Measurements from ENCODE around the gene DMXL2. TPM values are rescaled to one million over a fixed set of nuclear protein-coding genes. Genes with fewer than 3 reads are reported as not detected.

The DMXL2 gene
- total RNA-seq, 1 experiment from 2014 or later, result 10.9 TPM

DNA sequence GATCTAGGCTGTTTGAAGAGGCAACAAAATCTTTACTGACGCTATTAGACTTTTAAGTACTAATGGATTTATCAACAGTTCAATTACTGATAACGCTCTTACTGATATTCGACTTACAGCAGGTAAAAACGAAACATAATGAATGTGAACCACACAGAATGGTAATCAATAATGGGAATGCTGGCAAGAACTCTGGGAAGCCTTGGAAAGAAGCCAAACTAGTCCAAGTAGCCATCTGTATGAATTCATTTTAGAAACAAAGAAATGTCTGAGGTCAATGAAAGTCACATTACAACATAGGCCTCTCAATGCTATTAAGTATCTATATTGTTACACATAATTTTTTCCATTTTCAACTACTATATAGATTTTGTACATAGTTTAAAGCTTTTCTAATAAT, 130.0 kb downstream of the DMXL2 start:
- H3K9me3 ChIP-seq (ENCODE audit: low read length), result no peaks in the 10 kb centered on the region
- no peaks in the 10 kb centered on the region for H3K27me3 ChIP-seq (ENCODE audit: low read length)
- H3F3A ChIP-seq (ENCODE audit: low read length, unreplicated experiment), result no peaks in the 10 kb centered on the region
- intact Hi-C loops (cut with micrococcal nuclease), result no loop called here
- H4K20me1 ChIP-seq (ENCODE audit: low read length), result no peaks in the 10 kb centered on the region
- BruUV-seq (replicated peaks), result no TSS peak
- H3K4me2 ChIP-seq (ENCODE audit: low read length), result no peak overlapping the region
- H3K79me2 ChIP-seq (ENCODE audit: low read length), result no peaks in the 10 kb centered on the region
- no peaks in the 10 kb centered on the region for H3K9me2 ChIP-seq (replicated peaks; ENCODE audit: low read length)
- no peak overlapping the region for H3K27ac ChIP-seq (ENCODE audit: low read length)
- no peak overlapping the region for H3K4me3 ChIP-seq (ENCODE audit: low read length)
- H3K9ac ChIP-seq (ENCODE audit: low read length), result no peak overlapping the region
- H2AFZ ChIP-seq (ENCODE audit: low read length), result no peak overlapping the region
- peaks cover 4% of the 10 kb centered on the region; the same call in 1 of the 2 replicates for H3K36me3 ChIP-seq (ENCODE audit: low read depth, low read length)
- ChIA-PET POLR2A (ENCODE audit: unreplicated experiment) (no interaction called here), CTCF (no interaction called here)
- H3K4me1 ChIP-seq (ENCODE audit: insufficient read depth, low read length), result peaks cover 19% of the 10 kb centered on the region
- TF ChIP-seq EZH2 (IDR thresholded peaks at IDR 0.05; ENCODE audit: low read length, unreplicated experiment), result no peak
- no peak for TF ChIP-seq EZH2phosphoT487 (IDR thresholded peaks at IDR 0.05; ENCODE audit: borderline replicate concordance, low read length)
- no peak for TF ChIP-seq CTCF (conservative IDR thresholded peaks at IDR 0.05; ENCODE audit: low read depth, low read length)
- ATAC-seq, result no peak
- no peak for DNase-seq

GRCh38 chr15:51491941-51492340, 130.6 kb downstream of the DMXL2 start:
- no peak for TF ChIP-seq EZH2phosphoT487 (IDR thresholded peaks at IDR 0.05; ENCODE audit: borderline replicate concordance, low read length)
- no peak for TF ChIP-seq EZH2 (IDR thresholded peaks at IDR 0.05; ENCODE audit: low read length, unreplicated experiment)
- no peak for TF ChIP-seq CTCF (conservative IDR thresholded peaks at IDR 0.05; ENCODE audit: low read depth, low read length)
- no peaks in the 10 kb centered on the region for H3K27me3 ChIP-seq (ENCODE audit: low read length)
- H4K20me1 ChIP-seq (ENCODE audit: low read length), result no peaks in the 10 kb centered on the region
- H3K4me2 ChIP-seq (ENCODE audit: low read length), result no peak overlapping the region
- H3K36me3 ChIP-seq (ENCODE audit: low read depth, low read length), result peaks cover 4% of the 10 kb centered on the region; the same call in 1 of the 2 replicates
- DNase-seq, result no peak
- no peaks in the 10 kb centered on the region for H3K9me2 ChIP-seq (replicated peaks; ENCODE audit: low read length)
- H3K4me1 ChIP-seq (ENCODE audit: insufficient read depth, low read length), result peaks cover 19% of the 10 kb centered on the region
- ATAC-seq, result no peak
- intact Hi-C loops (cut with micrococcal nuclease), result no loop called here
- ChIA-PET CTCF (no interaction called here), POLR2A (ENCODE audit: unreplicated experiment) (no interaction called here)
- H3K9me3 ChIP-seq (ENCODE audit: low read length), result no peaks in the 10 kb centered on the region
- no TSS peak for BruUV-seq (replicated peaks)
- no peak overlapping the region for H3K4me3 ChIP-seq (ENCODE audit: low read length)
- no peak overlapping the region for H3K9ac ChIP-seq (ENCODE audit: low read length)
- H3F3A ChIP-seq (ENCODE audit: low read length, unreplicated experiment), result no peaks in the 10 kb centered on the region
- no peak overlapping the region for H3K27ac ChIP-seq (ENCODE audit: low read length)
- no peaks in the 10 kb centered on the region for H3K79me2 ChIP-seq (ENCODE audit: low read length)
- H2AFZ ChIP-seq (ENCODE audit: low read length), result no peak overlapping the region

GRCh38 chr15:51484781-51485180, 137.8 kb downstream of the DMXL2 start:
- no peaks in the 10 kb centered on the region for H3F3A ChIP-seq (ENCODE audit: low read length, unreplicated experiment)
- no peaks in the 10 kb centered on the region for H4K20me1 ChIP-seq (ENCODE audit: low read length)
- peaks cover 11% of the 10 kb centered on the region for H3K9me3 ChIP-seq (ENCODE audit: low read length)
- ATAC-seq, result no peak
- H3K27ac ChIP-seq (ENCODE audit: low read length), result no peak overlapping the region
- H3K4me1 ChIP-seq (ENCODE audit: insufficient read depth, low read length), result no peaks in the 10 kb centered on the region
- no peaks in the 10 kb centered on the region for H3K79me2 ChIP-seq (ENCODE audit: low read length)
- no peaks in the 10 kb centered on the region for H3K9me2 ChIP-seq (replicated peaks; ENCODE audit: low read length)
- H3K9ac ChIP-seq (ENCODE audit: low read length), result no peak overlapping the region
- CTCF ChIA-PET, result no interaction called here
- H3K4me3 ChIP-seq (ENCODE audit: low read length), result no peak overlapping the region
- no peak overlapping the region for H2AFZ ChIP-seq (ENCODE audit: low read length)
- intact Hi-C loops (cut with micrococcal nuclease), result no loop called here
- no TSS peak for BruUV-seq (replicated peaks)
- no peaks in the 10 kb centered on the region for H3K27me3 ChIP-seq (ENCODE audit: low read length)
- no peak for DNase-seq
- H3K4me2 ChIP-seq (ENCODE audit: low read length), result no peak overlapping the region
- peaks cover 20% of the 10 kb centered on the region for H3K36me3 ChIP-seq (ENCODE audit: low read depth, low read length)
- TF ChIP-seq EZH2 (IDR thresholded peaks at IDR 0.05; ENCODE audit: low read length, unreplicated experiment) (no peak), CTCF (conservative IDR thresholded peaks at IDR 0.05; ENCODE audit: low read depth, low read length) (no peak), EZH2phosphoT487 (IDR thresholded peaks at IDR 0.05; ENCODE audit: borderline replicate concordance, low read length) (no peak)
- POLR2A ChIA-PET (ENCODE audit: unreplicated experiment), result no interaction called here

Measured in PC-3 (cell line).